ENCODE measurements around the gene ACY1. TPM values are rescaled to one million over a fixed set of nuclear protein-coding genes. Genes with fewer than 3 reads are reported as not detected.

Gene ACY1
- total RNA-seq, 4 donors from 2014 or later, result 20.2 to 42.7 (median 33.6) TPM

GRCh38 chr3:51954105-51954504 lies 29.2 kb upstream of the ACY1 start:
- TF ChIP-seq, protein P1, sequence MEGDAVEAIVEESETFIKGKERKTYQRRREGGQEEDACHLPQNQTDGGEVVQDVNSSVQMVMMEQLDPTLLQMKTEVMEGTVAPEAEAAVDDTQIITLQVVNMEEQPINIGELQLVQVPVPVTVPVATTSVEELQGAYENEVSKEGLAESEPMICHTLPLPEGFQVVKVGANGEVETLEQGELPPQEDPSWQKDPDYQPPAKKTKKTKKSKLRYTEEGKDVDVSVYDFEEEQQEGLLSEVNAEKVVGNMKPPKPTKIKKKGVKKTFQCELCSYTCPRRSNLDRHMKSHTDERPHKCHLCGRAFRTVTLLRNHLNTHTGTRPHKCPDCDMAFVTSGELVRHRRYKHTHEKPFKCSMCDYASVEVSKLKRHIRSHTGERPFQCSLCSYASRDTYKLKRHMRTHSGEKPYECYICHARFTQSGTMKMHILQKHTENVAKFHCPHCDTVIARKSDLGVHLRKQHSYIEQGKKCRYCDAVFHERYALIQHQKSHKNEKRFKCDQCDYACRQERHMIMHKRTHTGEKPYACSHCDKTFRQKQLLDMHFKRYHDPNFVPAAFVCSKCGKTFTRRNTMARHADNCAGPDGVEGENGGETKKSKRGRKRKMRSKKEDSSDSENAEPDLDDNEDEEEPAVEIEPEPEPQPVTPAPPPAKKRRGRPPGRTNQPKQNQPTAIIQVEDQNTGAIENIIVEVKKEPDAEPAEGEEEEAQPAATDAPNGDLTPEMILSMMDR (IDR thresholded peaks at IDR 0.05), result no peak
- TF ChIP-seq POLR2A (IDR thresholded peaks at IDR 0.05), result no peak
- intact Hi-C loops (cut with DNase I), result no loop called here
- H3K9me3 ChIP-seq, result no peaks in the 10 kb centered on the region
- peaks cover 13 to 25% (median 14%) of the 10 kb centered on the region in 3 donors for H3K4me1 ChIP-seq
- H3K4me3 ChIP-seq, result no peak overlapping the region
- DNase-seq, result no peak
- WGBS, 2 donors, result 55 to 75% methylated on average over 6 of the region's 6 CpGs
- H3K36me3 ChIP-seq, result peaks cover 0 to 19% (median 0%) of the 10 kb centered on the region in 3 donors
- peaks cover 0 to 18% (median 0%) of the 10 kb centered on the region in 4 donors for H3K27me3 ChIP-seq
- no peak overlapping the region for H3K27ac ChIP-seq

DNA sequence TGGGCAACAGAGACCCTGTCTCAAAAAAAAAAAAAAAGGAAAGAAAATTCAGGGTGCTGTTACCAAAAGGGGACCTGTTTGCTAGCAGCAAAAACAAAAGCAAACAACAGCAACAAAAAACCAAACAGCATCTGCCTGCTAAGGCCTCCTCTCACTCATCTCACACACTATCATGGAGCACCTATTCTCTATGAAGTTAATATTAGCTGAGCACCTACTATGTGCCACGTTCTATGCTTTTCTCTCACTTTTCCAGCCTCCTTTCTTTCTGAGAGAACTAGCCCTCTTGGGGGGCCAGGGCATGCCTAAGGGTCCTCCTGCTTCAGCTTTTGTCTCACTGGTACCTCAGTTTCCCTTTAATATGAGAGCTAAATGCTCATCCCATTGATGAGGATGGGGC lies 28.6 kb upstream of the ACY1 start:
- Histone ChIP-seq H3K36me3 (peaks cover 0 to 22% (median 0%) of the 10 kb centered on the region in 3 donors), H3K4me3 (no peak overlapping the region), H3K27me3 (peaks cover 0 to 18% (median 0%) of the 10 kb centered on the region in 4 donors), H3K9me3 (no peaks in the 10 kb centered on the region), H3K27ac (no peak overlapping the region), H3K4me1 (peaks cover 13 to 25% (median 14%) of the 10 kb centered on the region in 3 donors)
- TF ChIP-seq, protein P1 (IDR thresholded peaks at IDR 0.05), result no peak
- no peak for TF ChIP-seq POLR2A (IDR thresholded peaks at IDR 0.05)
- intact Hi-C loops (cut with DNase I), result no loop called here
- 91 to 92% methylated on average over 1 of the region's 1 CpG for WGBS, 2 donors
- no peak for DNase-seq

DNA sequence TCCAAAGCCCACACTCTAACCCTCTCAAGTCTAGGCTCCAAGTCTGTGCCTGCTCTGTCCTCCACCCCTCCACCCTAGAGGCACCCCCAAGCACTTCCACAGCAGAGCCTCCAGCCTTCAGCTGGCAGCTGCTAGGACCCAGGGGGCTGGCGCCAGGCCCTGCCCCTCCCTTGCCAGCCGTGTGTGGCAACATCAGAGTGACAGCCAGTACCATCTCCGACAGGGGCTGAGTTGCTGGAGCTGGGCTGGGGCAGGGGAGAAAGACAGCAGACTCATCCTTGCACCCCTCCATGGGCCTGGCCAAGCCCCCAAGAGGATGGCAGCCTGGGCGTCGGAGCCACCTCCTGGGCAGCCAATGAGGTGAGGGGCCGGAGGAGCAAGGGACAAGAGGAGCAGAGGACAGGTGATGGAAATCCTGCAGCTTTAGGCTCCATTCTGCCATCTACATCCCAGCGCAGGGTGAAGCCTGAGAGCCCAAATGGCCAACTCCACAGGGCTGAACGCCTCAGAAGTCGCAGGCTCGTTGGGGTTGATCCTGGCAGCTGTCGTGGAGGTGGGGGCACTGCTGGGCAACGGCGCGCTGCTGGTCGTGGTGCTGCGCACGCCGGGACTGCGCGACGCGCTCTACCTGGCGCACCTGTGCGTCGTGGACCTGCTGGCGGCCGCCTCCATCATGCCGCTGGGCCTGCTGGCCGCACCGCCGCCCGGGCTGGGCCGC lies 28.0 kb upstream of the ACY1 start, which contains the start of gene GPR62:
Gene GPR62, plus strand, starts transcription at position 207 of the 718 bp plus-strand sequence. Its CDS starts 272 bp downstream, at position 479.
- Histone ChIP-seq H3K27me3 (peaks cover 0 to 18% (median 0%) of the 10 kb centered on the region in 4 donors), H3K27ac (peak within 1 kb of the TSS; percentile 5 to 82 (median 64)), H3K36me3 (peaks cover 0 to 28% (median 0%) of the 10 kb centered on the region in 3 donors), H3K4me3 (peak within 1 kb of the TSS; percentile 28 to 69 (median 43)), H3K4me1 (peaks cover 13 to 25% (median 14%) of the 10 kb centered on the region in 3 donors), H3K9me3 (no peaks in the 10 kb centered on the region)
- TF ChIP-seq, protein P1 (IDR thresholded peaks at IDR 0.05), result no peak
- TF ChIP-seq POLR2A (IDR thresholded peaks at IDR 0.05), result no peak
- WGBS, 2 donors, result 33 to 70% methylated on average over 2 to 14 of the region's 33 CpGs
- DNase-seq, result no peak
- intact Hi-C loops (cut with DNase I), result no loop called here

GRCh38 chr3:51955893-51956770 lies 27.2 kb upstream of the ACY1 start:
- Histone ChIP-seq H3K4me3 (peak overlapping the region; percentile 28 to 69 (median 43)), H3K4me1 (peaks cover 13 to 25% (median 14%) of the 10 kb centered on the region in 3 donors), H3K27me3 (peaks cover 0 to 18% (median 0%) of the 10 kb centered on the region in 4 donors), H3K9me3 (no peaks in the 10 kb centered on the region), H3K36me3 (peaks cover 0 to 36% (median 0%) of the 10 kb centered on the region in 3 donors), H3K27ac (peak overlapping the region; percentile 5 to 82 (median 64))
- WGBS, 2 donors, result 3 to 13% methylated on average over 14 to 27 of the region's 97 CpGs
- intact Hi-C loops (cut with DNase I), result no loop called here
- TF ChIP-seq, protein P1 (IDR thresholded peaks at IDR 0.05), result peak in 4 of 6 experiments; percentile 48 to 64 (median 53)
- no peak for TF ChIP-seq POLR2A (IDR thresholded peaks at IDR 0.05)
- DNase-seq, result no peak

Data from esophagus squamous epithelium (tissue), 5 donors.